SIG-M5 treated with dmso at 0.1 percent for 504 hours (cell line): Measurements from ENCODE around the gene AP1S2.
A peak's percentile ranks its signal among the peaks of the same experiment; 100 is the strongest.
"Not testable (repeated sequence)": the region's sequence is repeated elsewhere in the genome, so short reads cannot be mapped to it uniquely, and the experiment has no call there.

ENCODE experiments used
- DNase-seq: peaks from one replicate; lab custom pipeline; 2025; ENCODE audit not compliant: unreplicated experiment; lab: John Stamatoyannopoulos, UW

Gene AP1S2

DNA sequence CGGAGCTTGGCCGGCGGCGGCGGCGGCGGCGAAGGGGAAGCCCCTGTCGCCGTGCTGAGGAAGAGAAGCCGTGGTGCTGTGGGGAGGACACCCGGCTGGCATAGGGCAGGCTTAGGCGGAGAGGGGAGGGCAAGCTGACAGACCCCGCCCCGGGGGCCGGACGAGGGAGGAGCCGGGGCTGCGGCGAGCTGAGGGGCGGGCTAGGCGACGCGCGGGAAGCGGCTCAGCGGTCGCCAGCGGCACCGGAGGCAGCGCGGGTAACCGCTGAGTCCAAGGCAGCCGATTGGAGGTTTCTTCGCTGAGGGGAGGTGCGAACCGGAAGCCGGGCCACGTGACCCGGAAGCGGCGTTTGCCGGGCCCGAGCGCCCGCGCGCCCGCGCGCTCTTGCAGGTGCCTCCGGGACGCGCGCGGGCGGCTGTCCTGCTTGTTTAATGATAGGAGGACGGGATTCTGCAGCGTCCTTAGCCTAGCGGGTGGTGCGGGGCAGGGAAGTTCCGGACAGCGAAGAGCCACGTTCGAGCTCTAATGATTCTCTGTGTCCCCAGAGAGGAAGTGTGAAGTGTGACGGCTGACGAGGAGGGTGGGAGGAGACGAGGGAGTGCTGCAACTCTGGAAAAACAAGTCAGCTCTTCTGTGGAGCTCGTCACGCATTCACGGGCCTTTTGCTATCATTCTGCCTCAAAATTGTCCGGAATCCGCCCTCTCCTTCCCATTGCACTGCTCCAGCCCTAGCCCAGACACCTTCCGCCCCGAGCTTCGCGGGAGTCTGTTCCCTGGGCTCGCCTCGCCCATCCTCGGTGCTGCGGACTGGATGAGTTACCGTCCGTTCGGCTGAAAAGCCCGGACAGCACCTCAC is at the start of gene AP1S2:
AP1S2 (minus strand) TSS at position 102 of the 856 bp plus-strand sequence. CDS start 2,289 bp downstream, outside the sequence.
- DNase-seq = peak; percentile 93

DNA sequence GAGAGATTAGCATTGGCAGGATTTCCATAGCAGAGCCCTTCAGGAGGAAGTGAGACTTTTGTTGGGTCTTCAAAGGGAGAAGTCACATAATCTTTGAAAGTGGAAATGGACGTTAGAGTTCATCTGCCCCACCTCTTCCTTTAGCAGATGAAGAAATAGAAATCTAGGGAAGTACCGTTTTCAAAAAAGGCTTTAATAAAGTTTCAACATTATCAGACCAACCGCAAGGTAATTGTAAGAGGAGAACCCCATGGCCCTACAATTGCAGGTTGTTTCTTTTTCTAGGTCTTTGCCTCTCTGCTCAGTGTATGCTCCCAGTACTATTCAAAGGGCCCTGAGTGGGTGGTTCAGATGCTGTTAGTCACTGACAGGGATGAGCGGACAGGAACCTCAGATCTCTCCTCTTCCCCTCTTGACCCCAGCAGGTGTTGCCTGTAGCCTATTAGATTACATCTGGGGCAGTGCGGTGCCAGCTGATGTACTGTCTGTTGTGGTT is 48.6 kb upstream of the AP1S2 start:
- DNase-seq = peak; percentile 89

- no peak for DNase-seq
Observed at GRCh38 chrX:15895334-15895733, 40.7 kb upstream of the AP1S2 start.

DNA sequence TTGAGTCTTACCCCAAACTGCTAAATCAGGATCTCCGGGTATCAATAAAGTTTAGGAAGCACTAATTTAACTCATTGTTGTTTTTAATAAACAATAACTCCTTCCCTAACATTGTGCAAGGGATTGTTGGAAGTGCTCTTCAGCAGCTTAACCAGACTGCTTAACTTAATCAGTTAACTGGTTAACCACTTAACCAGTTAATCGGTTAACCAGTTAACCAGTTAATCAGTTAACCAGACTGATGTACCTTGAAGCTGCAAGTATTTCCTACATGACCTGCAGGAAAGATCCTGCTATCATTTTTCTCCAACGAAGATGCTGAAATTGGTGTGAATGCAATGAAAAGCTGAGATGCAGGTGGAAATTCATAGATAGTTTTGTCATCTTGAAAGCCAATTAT is 40.1 kb upstream of the AP1S2 start:
- DNase-seq = no peak

DNA sequence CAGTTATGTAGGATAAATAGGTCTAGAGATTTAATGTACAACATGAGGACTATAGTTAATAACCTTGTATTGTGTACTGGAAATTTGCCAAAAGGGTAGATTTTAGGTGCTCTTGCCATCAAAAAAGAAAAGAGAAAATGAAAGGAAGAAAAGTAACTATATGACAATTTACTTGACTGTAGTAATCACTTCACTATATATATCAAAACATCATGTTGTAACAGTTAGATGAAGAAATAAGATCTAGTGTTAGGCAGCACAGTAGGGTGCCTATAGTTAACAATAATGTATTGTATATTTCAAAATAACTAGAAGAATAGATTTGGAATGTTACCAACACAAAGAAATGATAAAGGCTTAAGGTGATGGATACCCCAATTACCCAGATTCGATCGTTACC is 35.9 kb upstream of the AP1S2 start:
- peak; percentile 10 for DNase-seq

- no peak for DNase-seq
Observed at GRCh38 chrX:15888062-15888461, 33.4 kb upstream of the AP1S2 start.

GRCh38 chrX:15883540-15883863 is 28.9 kb upstream of the AP1S2 start:
- no peak for DNase-seq

- peak; percentile 53 for DNase-seq
Observed at GRCh38 chrX:15882704-15883539, 28.3 kb upstream of the AP1S2 start.

GRCh38 chrX:15881381-15881897 is 26.8 kb upstream of the AP1S2 start:
- DNase-seq = no peak

DNA sequence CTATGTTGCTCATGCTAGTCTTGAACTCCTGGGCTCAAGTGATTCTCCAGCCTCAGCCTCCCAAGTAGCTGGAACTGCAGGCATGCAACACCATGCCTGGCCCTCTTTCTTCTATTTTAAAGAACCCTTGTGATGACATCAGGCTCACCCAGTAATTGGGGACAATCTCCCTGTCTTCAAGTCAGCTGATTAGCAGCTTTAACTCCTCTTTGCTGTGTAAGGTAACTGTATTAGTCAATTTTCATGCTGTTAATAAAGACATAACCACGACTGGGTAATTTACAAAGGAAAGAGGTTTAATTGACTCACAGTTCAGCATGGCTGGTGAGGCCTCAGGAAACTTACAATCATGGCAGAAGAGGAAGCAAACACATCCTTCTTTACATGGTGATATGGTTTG is 23.3 kb upstream of the AP1S2 start:
- DNase-seq = not testable (repeated sequence)

- DNase-seq = no peak
Observed at GRCh38 chrX:15877380-15877779, 22.8 kb upstream of the AP1S2 start.

GRCh38 chrX:15874672-15875071 is 20.1 kb upstream of the AP1S2 start:
- DNase-seq = no peak

DNA sequence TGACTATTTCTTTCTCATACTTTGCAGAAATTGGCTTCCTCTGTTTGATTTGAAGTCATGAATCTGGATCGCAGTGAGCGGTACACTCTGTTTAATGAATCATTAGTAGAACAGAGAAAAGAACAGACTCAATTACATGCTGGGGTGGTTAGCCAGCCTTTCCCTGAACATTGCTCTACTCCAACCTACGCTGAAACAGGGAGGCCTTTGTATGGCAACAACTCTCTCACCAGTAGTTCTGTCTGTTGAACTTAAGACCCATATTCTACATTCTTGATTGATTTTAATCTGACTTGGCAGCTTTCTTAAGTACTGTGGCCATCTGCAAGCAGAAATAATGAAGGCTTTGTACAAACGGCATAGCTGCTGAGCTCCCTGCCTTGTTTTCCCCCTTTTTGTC is 19.0 kb upstream of the AP1S2 start:
- DNase-seq = no peak

- DNase-seq = no peak
Observed at GRCh38 chrX:15870310-15870709, 15.7 kb upstream of the AP1S2 start.

DNA sequence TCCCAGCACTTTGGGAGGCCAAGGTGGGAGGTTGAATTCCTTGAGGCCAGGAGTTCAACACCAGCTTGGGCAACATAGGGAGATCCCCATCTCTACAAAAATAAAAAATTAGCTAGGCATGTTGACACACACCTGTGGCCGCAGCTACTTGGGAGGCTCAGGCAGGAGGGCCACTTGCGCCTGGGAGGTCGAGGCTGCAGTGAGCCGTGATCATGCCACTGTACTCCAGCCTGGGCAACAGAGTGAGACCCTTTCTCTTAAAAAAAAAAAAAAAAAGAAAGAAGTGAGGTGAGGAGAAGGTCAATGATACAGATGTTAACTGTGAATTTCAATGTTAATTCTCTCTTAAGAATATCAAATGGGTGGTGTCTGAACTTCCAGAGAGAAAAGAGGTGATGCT is 15.1 kb upstream of the AP1S2 start:
- no peak for DNase-seq

- no peak for DNase-seq
Observed at GRCh38 chrX:15866147-15866546, 11.5 kb upstream of the AP1S2 start.

- no peak for DNase-seq
Observed at GRCh38 chrX:15864629-15865028, 10.0 kb upstream of the AP1S2 start.

GRCh38 chrX:15864023-15864422 is 9.4 kb upstream of the AP1S2 start:
- no peak for DNase-seq

- no peak for DNase-seq
Observed at GRCh38 chrX:15860921-15861320, 6.3 kb upstream of the AP1S2 start.

DNA sequence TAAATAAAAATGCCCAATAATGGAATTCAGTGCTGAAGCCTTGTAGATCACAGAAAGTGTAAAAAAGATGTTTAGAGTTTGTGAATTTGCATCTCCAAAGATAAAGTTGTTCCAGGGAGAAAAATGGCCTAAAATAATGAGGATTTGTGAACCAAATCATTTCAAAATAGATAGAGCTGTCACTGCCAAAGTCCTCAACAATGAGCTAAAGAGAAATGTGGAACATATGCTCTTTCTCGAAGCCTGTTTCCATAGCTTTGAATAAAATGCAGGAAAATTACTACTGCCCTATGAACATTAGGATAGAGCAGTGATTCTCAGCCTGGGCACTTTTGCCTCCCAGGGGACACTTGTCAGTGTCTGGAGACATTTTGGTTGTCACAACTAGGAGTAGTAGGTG is 3.4 kb upstream of the AP1S2 start:
- DNase-seq = no peak

DNA sequence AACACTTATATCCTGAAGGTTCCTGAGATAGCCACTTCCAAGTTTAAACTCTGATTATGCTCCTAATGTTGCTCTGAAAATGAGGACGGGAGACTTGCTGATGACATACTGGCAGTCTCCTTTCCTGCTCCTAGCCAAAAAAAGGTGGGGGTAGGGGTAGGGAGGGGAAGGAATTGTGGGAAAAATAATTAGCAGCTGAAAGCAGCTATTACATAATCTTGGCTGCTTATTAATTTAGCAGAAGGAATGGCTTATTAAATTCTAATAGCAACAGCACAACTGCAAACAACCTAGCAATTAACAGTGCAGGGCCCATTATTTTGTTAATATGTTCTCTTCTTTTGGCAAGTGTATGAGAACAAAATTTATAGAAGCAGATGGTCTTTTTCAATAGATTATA is 2.0 kb upstream of the AP1S2 start:
- DNase-seq = no peak

- DNase-seq = peak; percentile 30
Observed at GRCh38 chrX:15856222-15856587, 1.6 kb upstream of the AP1S2 start.
